CD14-positive monocyte (primary cell): Measurements from ENCODE around the gene SLC46A2. TPM values are rescaled to one million over a fixed set of nuclear protein-coding genes. Genes with fewer than 3 reads are reported as not detected.

Source experiments
- DNase-seq, 3 donors: peaks; one replicate each; pipeline ENCODE4 v3.0.0-alpha.2; 2011 to 2022
- H2AFZ ChIP-seq: 2 replicates; pipeline ENCODE4 v1.6.0; 2012; ENCODE audit warnings: mild to moderate bottlenecking, low read depth, low read length, inconsistent platforms; ENCODE audit not compliant: insufficient read depth, poor library complexity, severe bottlenecking
- H3K27ac ChIP-seq, 2 donors: 1 replicate in 1 of 2; 2 replicates in 1 of 2; pipeline ENCODE4 v1.5.1; 2012 to 2013; ENCODE audit warnings: low read length in 2 of 2, control low read depth in 1 of 2, inconsistent platforms in 1 of 2, low read depth in 1 of 2, mild to moderate bottlenecking in 1 of 2
- H3K27me3 ChIP-seq, 2 donors: one replicate each; pipeline versions ENCODE4 v1.6.0 to v1.6.1; 2011 to 2013; ENCODE audit warnings: low read length in 2 of 2; ENCODE audit not compliant: control insufficient read depth in 2 of 2, insufficient read depth in 2 of 2
- H3K36me3 ChIP-seq, 2 donors: replicated peaks in 1 of 2; 1 replicate in 1 of 2; 2 replicates in 1 of 2; pipeline versions ENCODE4 v1.5.1 to v1.6.1; 2012 to 2013; ENCODE audit warnings: low read length in 2 of 2, control low read depth in 1 of 2, inconsistent platforms in 1 of 2, mild to moderate bottlenecking in 1 of 2; ENCODE audit not compliant: insufficient read depth in 2 of 2, control insufficient read depth in 1 of 2
- H3K4me1 ChIP-seq, 2 donors: 1 replicate in 1 of 2; 2 replicates in 1 of 2; pipeline versions ENCODE4 v1.5.1 to v1.6.1; 2012 to 2013; ENCODE audit warnings: low read length in 2 of 2, control low read depth in 1 of 2, inconsistent platforms in 1 of 2, mild to moderate bottlenecking in 1 of 2, moderate library complexity in 1 of 2; ENCODE audit not compliant: insufficient read depth in 2 of 2, control insufficient read depth in 1 of 2
- H3K4me2 ChIP-seq: replicated peaks from 2 replicates; pipeline ENCODE3; 2012; ENCODE audit warnings: low read length, moderate library complexity, mild to moderate bottlenecking; ENCODE audit not compliant: poor library complexity, severe bottlenecking; ENCODE audit errors: extremely low read depth
- H3K4me3 ChIP-seq, 3 experiments: fragments of 200-600 bp in 1 of 3; sonication (generic) in 1 of 3; replicated peaks in 1 of 3; 1 replicate in 2 of 3; 2 replicates in 1 of 3; pipeline ENCODE4 v1.5.1; 2011 to 2013; ENCODE audit warnings: low read length in 3 of 3, mild to moderate bottlenecking in 3 of 3, control low read depth in 2 of 3, low read depth in 2 of 3, inconsistent platforms in 1 of 3, moderate library complexity in 1 of 3
- H3K79me2 ChIP-seq: 2 replicates; pipeline ENCODE4 v1.6.0; 2012; ENCODE audit warnings: mild to moderate bottlenecking, control low read depth, inconsistent platforms, low read length, moderate library complexity; ENCODE audit not compliant: insufficient read depth
- H3K9ac ChIP-seq: 2 replicates; pipeline ENCODE4 v1.6.0; 2017; ENCODE audit warnings: low read length, mild to moderate bottlenecking; ENCODE audit not compliant: insufficient read depth, poor library complexity, severe bottlenecking
- H3K9me3 ChIP-seq, 2 donors: replicated peaks in 1 of 2; 1 replicate in 1 of 2; 2 replicates in 1 of 2; pipeline versions ENCODE4 v1.5.1 to v1.6.1; 2012 to 2013; ENCODE audit warnings: low read length in 2 of 2, control low read depth in 1 of 2; ENCODE audit not compliant: control insufficient read depth in 1 of 2, insufficient read depth in 1 of 2
- H4K20me1 ChIP-seq: 2 replicates; pipeline ENCODE4 v1.6.0; 2012; ENCODE audit warnings: mild to moderate bottlenecking, low read length, control low read depth, moderate library complexity; ENCODE audit not compliant: insufficient read depth
- H3K27ac Mint-ChIP-seq, 7 donors: one replicate each; pipeline ENCODE4 v1.8.0; 2020; ENCODE audit warnings: mild to moderate bottlenecking in 7 of 7, mixed read lengths in 7 of 7, moderate library complexity in 6 of 7, inconsistent platforms in 2 of 7
- H3K27me3 Mint-ChIP-seq, 3 donors: one replicate each; pipeline ENCODE4 v1.8.0; 2021 to 2022; ENCODE audit warnings: low read depth in 3 of 3, mild to moderate bottlenecking in 3 of 3, mixed read lengths in 3 of 3, moderate library complexity in 3 of 3, inconsistent platforms in 1 of 3
- H3K36me3 Mint-ChIP-seq, 2 donors: one replicate each; pipeline ENCODE4 v1.8.0; 2020; ENCODE audit warnings: mixed read lengths in 2 of 2, inconsistent platforms in 1 of 2, mild to moderate bottlenecking in 1 of 2
- H3K4me1 Mint-ChIP-seq: one replicate; pipeline ENCODE4 v1.8.0; 2020; ENCODE audit warnings: mild to moderate bottlenecking, mixed read lengths
- H3K4me3 Mint-ChIP-seq, 2 donors: one replicate each; pipeline ENCODE4 v1.8.0; 2020; ENCODE audit warnings: mild to moderate bottlenecking in 2 of 2, mixed read lengths in 2 of 2, moderate library complexity in 1 of 2
- H3K9me3 Mint-ChIP-seq, 7 donors: one replicate each; pipeline ENCODE4 v1.8.0; 2020 to 2022; ENCODE audit warnings: mixed read lengths in 7 of 7, mild to moderate bottlenecking in 6 of 7, moderate library complexity in 6 of 7, inconsistent platforms in 2 of 7
- CTCF ChIP-seq: fragments of 200-600 bp; IDR thresholded peaks from one replicate; pipeline ENCODE4 v1.8.0; 2022; ENCODE audit warnings: antibody characterized with exemption, mild to moderate bottlenecking
- WGBS: methylation state at CpG from one replicate; pipeline ENCODE4 v1.1.5; 2013; ENCODE audit warnings: missing lambda C conversion rate; ENCODE audit not compliant: insufficient coverage; 5-methylcytosine and 5-hydroxymethylcytosine counted together
- intact Hi-C, 2 donors: fragments of 100-400 bp; cut with micrococcal nuclease; formaldehyde crosslinking; loops; one replicate each; pipeline versions ENCODE4 v1.15.0 to v1.15.1; 2023
- polyA plus RNA-seq, 3 donors: library from polyadenylated mRNA; depleted of rRNA in 1 of 3; unstranded in 2 of 3; stranded (reverse) in 1 of 3; fragments of 300-500 nt in 2 of 3; fragments of >200 nt in 1 of 3; fragmentation: Illumina TruSeq in 2 of 3; gene quantifications; 1 replicate in 2 of 3; 2 replicates in 1 of 3; pipeline ENCODE4 v1.2.3, GENCODE V29; 2012 to 2021

Gene SLC46A2
- polyA plus RNA-seq, 3 donors = 43.5 to 87.0 (median 45.1) TPM

- H3K4me1 ChIP-seq = no peaks in the 10 kb centered on the region
- Mint-ChIP-seq H3K27ac (no peak overlapping the region), H3K36me3 (no peaks in the 10 kb centered on the region), H3K27me3 (peaks cover 3 to 13% (median 5%) of the 10 kb centered on the region in 3 donors), H3K4me1 (peaks cover 1% of the 10 kb centered on the region), H3K4me3 (no peak overlapping the region), H3K9me3 (peaks cover 0 to 8% (median 2%) of the 10 kb centered on the region in 7 donors)
- no peak for DNase-seq
- no peaks in the 10 kb centered on the region for H3K79me2 ChIP-seq
- intact Hi-C loops = no loop called here
- no peak overlapping the region for H2AFZ ChIP-seq
- no peaks in the 10 kb centered on the region for H4K20me1 ChIP-seq
- no peak overlapping the region for H3K9ac ChIP-seq
- no peak overlapping the region for H3K27ac ChIP-seq
- peaks cover 0 to 3% of the 10 kb centered on the region in 2 donors for H3K27me3 ChIP-seq
- H3K4me3 ChIP-seq = no peak overlapping the region
- no peak overlapping the region for H3K4me2 ChIP-seq
- no peaks in the 10 kb centered on the region for H3K36me3 ChIP-seq
- no CpG with 5 or more reads among the region's 1 CpG for WGBS
- H3K9me3 ChIP-seq = no peaks in the 10 kb centered on the region
- TF ChIP-seq CTCF = no peak
Measured at GRCh38 chr9:112917047-112917986, 26.6 kb upstream of the SLC46A2 start.

GRCh38 chr9:112914524-112914923, 23.8 kb upstream of the SLC46A2 start:
- Histone ChIP-seq H3K9me3 (no peaks in the 10 kb centered on the region), H3K4me3 (no peak overlapping the region), H3K79me2 (no peaks in the 10 kb centered on the region), H3K4me2 (no peak overlapping the region), H3K9ac (no peak overlapping the region), H3K27ac (no peak overlapping the region), H4K20me1 (no peaks in the 10 kb centered on the region), H3K4me1 (no peaks in the 10 kb centered on the region), H3K36me3 (no peaks in the 10 kb centered on the region), H2AFZ (no peak overlapping the region), H3K27me3 (no peaks in the 10 kb centered on the region)
- Mint-ChIP-seq H3K27ac (no peak overlapping the region), H3K4me3 (no peak overlapping the region), H3K4me1 (no peaks in the 10 kb centered on the region), H3K36me3 (no peaks in the 10 kb centered on the region), H3K27me3 (peaks cover 5 to 12% (median 6%) of the 10 kb centered on the region in 3 donors), H3K9me3 (peaks cover 0 to 12% (median 3%) of the 10 kb centered on the region in 7 donors)
- no CpG with 5 or more reads among the region's 2 CpGs for WGBS
- DNase-seq = no peak
- no peak for TF ChIP-seq CTCF
- intact Hi-C loops = no loop called here
